HG03439 (cell line): Measurements from ENCODE around the gene CLIP1.
"Not testable (repeated sequence)": the region's sequence is repeated elsewhere in the genome, so short reads cannot be mapped to it uniquely, and the experiment has no call there.

ENCODE experiments used
- ATAC-seq: cut with Tn5 transposase; IDR thresholded peaks from one replicate; pipeline ENCODE4 v1.9.1; 2021; ENCODE audit warnings: mild to moderate bottlenecking, moderate library complexity; ENCODE audit not compliant: unreplicated experiment

The CLIP1 gene

DNA sequence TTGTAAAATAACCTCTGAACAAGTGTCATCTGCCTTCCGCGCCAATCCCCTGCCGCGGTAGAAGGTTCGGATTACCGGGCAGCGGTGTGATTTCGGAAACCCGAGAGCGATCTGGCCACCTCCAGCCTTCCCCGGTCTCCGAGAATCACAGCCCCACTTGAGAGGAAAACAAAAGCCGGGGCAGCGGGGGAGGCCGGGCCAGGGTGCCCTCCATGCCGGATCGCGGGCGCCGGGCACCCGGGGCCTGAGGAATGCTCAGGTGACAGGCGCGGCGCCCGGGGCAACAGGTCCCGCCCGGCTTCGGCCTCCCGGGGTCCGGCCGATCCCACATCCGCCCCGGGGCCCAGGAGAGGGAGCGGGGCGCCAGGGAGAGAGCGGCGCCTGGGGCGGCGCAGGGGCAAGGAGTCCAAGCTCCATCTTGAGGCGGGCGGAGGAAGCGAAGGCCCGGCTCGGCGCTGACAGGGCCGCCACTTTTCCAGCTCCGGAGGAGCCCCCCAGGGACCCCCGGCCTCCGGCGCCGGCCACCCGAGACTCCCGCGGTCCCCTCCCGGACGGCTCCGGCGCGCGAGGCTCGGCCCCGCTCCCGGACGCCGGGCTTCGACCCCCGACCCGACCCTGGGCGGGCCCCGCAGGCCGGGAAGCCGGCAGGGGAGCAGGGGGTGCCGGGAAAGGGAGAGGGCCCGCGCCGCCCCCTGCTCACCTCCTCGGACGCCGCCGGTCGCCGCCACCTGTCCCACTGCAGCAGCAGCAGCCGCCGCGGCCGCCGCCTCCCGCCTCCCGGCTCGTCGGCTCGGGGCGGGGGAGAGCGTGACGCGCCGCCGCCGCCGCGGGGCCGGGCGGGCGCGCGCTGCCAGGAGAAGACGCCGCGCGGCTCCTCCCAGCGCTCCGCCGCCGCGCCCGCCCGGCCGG lies at the start of gene CLIP1:
Gene CLIP1, minus strand, starts transcription at position 849 of the 909 bp plus-strand sequence. CDS start 42,217 bp downstream, outside the sequence.
- peak; percentile 55 for ATAC-seq

DNA sequence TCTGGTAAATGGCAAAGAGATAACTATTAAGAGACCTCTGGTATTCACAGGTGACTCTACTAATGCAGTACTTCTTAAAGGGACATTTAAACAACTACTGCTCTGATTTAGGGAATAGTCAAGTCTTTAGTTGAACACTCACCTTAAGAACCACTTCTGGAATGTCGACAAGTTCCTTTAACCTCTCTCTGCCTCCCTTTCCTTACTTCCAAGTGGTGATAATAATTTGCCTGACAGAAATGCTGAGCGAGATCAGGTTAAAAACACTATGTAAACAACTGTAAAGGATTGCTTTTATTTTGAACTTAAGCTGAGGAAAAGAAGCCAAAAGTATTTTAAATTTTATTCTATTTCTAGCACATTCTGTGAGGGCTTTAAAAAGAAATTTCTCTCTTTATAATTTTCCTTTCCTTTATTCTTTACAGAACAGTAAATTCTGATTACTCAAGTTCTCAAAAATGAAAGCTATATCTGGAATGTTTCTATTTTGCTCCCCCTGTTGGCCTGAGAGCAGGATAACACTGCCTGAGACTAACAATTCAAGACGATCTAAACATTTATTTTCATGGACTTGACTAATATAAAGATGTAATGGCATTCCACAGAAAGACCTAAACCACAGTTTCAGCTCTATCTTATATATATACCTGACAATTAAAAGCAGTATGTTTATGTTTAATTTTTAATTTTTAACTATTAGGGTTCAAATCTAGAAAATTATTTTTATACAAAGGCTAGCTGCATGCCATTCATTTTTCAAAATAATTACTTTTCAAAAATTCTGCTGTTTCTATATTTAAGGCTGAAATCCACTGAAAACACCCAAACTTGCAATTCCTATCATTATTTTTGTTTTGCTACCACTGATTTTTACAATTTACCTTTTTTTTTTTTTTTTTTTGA lies 49.1 kb upstream of the CLIP1 start:
- ATAC-seq: no peak

DNA sequence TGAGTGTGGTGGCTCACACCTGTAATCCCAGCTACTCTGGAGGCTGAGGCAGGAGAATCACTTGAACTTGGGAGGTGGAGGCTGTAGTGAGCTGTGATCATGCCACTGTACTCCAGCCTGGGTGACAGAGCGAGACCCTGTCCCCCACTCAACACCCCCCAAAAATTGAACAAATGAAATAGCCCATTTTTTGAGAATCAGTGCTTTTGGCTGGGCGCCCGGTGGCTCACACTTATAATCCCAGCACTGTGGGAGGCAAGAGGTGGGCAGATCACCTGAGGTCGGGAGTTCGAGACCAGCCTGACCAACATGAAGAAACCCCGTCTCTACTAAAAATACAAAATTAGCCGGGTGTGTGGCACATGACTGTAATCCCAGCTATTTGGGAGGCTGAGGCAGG lies 48.1 kb upstream of the CLIP1 start:
- ATAC-seq: not testable (repeated sequence)

DNA sequence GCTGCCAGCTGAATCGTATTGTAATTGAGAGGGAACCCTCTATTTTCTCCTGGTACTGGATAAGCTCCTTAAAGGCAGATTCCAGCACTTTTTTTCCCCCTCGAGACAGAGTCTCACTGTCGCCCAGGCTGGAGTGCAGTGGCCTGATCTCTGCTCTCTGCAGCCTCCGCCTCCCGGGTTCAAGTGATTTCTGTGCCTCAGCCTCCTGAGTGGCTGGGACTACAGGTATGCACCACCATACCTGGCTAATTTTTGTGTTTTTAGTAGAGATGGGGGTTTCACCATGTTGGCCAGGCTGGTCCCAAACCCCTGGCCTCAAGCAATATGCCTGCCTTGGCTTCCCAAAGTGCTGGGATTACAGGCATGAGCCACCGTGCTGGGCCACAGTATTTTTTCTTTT lies 47.4 kb upstream of the CLIP1 start:
- not testable (repeated sequence) for ATAC-seq

DNA sequence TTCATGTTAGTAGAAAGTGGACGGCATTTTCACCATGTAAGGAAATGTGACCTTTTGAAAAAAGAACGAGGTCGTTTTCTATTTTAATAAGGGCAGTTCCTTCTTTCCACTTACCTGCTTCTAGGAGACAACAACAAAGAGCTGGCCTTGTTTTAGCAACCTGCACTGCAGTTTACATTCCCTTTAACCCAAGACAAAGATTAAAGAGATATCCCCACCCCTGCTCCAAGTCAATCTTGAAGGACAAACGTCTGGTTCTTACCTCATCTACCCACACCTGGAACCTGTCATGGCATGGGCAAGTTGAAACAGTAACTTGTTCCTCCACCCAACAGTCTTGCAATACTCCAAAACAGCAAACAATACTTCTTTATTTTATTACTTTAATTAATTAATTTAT lies 45.5 kb upstream of the CLIP1 start:
- ATAC-seq: no peak

DNA sequence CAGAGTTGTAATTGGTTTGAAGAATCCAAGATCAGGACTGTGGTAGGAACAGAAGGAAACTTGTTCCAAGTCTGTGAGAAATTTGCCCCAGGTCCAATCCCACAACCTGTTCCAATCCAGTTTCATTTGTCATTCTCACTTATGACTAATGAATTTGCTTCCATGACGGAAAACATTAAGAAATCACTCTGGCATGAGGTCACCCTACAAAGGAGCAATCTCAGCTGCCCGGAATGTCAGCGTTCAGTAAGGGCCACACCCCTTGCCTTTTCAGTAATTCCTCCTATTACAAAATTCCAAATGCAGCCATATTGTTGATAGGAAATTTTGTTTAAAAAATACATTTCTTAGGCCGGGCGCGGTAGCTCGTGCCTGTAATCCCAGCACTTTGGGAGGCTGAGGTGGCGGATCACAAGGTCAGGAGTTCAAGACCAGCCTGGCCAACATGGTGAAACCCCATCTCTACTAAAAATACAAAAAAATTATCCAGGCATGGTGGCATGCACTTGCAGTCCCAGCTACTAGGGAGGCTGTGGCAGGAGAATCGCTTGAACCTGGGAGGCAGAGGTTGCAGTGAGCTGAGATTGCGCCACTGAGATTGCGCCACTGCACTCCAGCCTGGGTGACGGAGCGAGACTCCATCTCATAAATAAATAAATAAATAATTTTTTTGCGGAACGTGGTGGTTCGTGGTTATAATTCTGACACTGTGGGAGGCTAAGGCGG lies 42.0 kb upstream of the CLIP1 start:
- ATAC-seq: not testable (repeated sequence)

DNA sequence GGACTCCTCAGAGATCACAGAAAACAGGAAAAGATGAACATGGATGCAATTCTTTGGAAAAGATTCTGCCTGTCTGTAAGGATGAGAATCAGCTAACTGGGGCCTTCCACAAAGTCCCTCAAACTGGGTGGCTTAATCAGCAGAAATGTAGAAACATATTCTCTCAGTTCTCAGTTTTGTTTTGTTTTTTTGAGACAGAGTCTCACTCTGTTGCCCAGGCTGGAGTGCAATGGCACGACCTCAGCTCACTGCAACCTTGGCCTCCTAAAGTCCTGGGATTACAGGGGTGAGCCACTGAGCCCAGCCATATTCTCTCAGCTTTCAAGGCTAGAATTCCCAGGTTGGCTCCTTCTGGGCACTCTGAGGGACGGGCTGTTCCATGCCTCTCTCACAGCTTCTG lies 38.2 kb upstream of the CLIP1 start:
- ATAC-seq: no peak

DNA sequence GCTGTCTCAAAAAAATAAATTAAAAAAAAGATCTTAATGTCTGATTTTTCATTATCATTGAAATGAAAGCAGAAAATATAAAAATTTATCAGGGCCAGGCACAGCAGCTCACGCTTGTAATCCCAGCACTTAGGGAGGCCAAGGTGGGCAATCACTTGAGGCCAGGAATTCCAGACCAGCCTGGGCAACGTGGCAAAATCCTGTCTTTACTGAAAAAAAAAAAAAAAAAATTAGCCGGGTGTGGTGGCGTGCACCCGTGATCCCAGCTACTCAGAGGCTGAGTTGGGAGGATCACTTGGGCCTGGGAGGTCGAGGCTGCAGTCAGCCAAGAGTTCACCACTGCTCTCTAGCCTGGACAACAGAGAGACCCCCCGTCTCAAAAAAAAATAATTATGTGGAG lies 37.6 kb upstream of the CLIP1 start:
- no peak for ATAC-seq

DNA sequence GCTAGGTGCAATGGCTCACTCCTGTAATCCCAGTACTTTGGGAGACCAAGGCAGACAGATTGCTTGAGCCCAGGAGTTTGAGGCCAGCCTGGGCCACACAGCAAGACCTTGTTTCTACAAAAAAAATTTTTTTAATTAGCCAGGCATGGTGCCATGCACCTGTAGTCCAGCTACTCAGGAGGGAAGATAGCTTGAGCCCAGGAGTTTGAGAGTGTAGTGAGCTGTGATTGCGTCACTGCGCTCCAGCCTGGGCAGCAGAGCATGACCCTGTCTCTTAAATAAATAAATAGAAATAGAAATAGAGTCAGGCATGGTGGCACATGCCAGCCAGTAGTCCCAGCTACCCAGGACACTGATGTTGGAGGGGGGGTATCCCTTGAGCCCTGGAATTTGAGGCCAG lies 36.7 kb upstream of the CLIP1 start:
- ATAC-seq: no peak

DNA sequence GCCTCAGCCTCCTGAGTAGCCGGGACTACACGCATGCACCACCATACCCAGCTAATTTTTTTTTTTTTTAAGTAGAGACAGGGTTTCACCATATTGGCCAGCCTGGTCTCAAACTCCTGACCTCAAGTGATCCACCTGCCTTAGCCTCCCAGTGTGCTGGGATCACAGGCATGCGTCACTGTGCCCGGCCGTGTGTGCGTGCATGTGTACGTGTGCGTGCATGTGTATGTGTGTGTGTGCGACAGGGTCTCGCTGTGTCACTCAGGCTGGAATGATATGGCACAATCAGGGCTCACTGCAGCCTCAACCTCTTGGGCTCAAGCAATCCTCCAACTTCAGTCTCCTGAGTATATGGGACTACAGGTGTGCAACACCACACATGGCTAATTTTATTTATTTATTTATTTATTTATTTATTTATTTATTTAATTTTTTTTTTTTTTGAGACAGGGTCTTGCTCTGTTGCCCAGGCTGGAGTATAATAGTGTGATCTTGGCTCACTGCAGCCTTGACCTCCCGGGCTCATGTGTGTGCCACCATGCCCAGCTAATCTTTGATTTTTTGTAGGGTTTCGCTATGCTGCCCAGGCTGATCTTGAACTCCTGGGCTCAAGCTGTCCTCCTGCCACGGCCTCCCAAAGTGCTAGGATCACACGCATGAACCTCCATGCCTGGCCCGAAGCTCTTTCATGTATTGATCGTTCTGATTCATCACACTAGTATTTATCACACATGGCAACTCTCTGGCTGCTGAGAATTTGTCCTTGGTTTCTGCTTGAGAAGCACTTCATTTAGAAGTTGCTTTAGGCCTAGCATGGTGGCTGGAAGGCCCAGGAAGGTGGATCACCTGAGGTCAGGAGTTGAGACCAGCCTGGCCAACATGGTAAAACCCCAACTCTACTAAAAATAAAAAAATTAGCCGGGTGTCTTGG lies 35.9 kb upstream of the CLIP1 start:
- no peak for ATAC-seq

DNA sequence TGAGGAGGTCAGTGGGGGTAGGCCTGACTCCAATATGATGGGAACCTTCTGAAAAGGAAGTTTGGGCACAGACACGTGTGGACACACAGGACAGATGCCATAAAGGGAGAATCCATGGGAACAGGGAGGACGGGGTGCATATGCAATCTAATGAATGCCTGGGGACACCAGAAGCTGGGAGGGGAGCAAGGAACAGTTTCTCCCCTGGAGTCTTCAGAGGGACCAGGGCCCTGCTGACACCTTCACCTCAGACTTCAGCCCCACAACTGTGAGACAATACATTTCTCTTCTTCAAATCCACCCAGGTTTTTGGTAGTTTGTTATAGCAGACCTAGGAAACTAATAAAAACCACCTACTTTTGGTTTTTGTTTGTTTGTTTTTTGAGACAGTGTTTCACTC lies 35.2 kb upstream of the CLIP1 start:
- ATAC-seq: no peak

DNA sequence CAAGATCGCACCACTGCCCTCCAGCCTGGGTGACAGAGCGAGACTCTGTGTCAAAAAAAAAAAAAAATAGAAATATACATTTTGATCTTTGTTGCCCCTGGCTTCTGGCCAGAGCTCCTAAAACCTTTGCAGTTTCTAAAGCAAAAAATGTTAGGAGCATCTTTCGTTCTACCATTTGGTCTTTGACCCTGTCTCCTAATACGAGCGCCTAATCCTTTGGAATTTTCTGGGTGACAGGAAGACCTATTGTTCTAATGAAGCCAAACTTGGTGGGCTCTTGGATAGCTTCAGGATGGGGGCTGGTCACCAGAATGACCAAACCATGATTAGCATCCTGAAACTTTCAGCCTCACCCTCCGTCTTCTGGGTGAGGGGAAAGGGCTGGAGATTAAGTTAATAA lies 32.3 kb upstream of the CLIP1 start:
- no peak for ATAC-seq

DNA sequence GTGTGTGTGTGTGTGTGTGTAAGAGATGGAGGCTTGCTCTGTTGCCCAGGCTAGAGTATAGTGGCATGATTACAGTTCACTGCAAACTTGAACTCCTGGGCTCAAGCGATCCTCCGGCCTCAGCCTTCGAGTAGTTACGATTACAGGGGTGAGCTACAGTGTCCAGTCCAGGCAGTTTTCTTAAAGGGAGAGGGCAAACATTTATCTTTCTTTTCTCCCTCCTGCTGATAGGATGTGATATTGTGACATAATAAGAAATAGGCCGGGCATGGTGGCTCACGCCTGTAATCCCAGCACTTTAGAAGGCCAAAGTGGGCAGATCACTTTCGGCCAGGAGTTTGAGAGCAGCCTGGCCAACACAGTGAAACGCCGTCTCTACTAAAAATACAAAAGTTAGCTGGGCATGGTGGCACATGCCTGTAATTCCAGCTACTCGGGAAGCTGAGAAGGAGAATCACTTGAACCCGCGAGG lies 31.8 kb upstream of the CLIP1 start:
- ATAC-seq: no peak

DNA sequence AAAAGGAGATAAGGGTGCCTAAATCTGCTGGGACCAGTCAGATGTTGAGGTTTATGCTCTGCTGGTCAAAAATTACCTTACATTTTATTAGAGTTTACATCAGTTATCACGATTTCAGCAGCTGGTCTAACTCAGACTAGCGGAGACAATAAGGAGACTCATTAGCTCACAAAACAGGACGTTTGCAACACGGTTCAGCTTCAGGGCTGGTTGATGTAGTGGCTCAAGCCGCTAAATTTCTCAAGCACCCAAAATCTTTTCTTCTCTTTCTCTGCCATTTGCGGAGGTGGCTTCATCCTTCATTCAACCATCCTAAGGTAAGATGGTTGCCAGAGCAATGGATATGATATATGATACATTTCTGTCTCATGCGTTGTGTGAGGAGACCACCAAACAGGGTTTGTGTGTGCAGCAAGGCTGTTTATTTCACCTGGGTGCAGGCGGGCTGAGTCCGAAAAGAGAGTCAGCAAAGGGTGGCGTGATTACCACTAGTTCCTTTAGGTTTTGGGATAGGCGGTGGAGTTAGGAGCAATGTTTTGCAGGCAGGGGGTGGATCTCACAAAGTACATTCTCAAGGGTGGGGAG lies 30.3 kb upstream of the CLIP1 start:
- no peak for ATAC-seq

DNA sequence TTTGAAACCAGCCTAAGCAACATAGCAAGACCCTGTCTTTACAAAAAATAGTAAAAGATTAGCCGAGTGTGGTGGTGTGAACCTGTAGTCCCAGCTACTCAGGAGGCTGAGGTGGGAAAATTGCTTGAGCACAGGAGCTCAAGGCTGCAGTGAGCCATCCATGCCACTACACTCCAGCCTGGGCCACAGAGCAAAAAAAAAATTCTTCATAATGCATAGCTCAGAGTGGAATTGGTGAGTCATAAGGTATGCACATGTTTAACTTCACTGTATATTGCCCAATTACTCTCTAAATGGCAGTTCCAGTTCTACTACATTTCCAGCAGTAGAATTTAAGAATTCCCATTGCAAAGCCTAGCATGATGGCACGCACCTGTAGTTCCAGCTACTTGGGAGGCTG lies 26.8 kb upstream of the CLIP1 start:
- no peak for ATAC-seq

DNA sequence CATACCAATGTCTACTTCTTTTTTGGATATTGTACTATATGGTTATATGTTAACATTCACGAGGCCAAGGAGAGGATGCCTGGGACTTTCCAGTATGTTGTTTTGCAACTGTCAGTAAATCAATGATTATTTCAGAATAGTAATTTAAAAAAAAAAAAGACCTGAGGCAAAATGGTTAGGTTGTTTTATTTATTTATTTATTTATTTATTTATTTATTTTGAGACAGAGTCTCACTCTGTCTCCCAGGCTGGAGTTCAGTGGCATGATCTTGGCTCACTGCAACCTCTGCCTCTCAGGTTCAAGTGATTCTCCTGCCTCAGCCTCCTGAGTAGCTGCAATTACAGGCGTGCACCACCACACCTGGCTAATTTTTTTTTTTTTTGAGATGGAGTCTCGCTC lies 25.4 kb upstream of the CLIP1 start:
- not testable (repeated sequence) for ATAC-seq

DNA sequence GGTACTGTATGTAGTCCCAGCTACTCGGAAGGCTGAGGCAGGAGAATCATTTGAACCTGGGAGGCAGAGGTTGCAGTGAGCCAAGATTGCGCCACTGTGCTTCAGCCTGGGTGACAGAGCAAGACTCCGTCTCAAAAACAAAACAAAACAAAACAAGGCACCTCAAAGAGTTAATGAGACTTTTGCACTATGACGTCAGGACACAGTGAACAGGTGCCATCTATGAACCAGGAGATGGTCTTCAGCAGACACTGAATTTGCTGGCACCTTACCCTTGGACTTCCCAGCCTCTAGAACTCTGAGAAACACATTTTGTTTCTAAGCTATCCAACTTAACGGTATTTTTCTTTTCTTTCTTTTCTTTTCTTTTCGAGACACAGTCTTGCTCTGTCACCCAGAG lies 23.9 kb upstream of the CLIP1 start:
- not testable (repeated sequence) for ATAC-seq

DNA sequence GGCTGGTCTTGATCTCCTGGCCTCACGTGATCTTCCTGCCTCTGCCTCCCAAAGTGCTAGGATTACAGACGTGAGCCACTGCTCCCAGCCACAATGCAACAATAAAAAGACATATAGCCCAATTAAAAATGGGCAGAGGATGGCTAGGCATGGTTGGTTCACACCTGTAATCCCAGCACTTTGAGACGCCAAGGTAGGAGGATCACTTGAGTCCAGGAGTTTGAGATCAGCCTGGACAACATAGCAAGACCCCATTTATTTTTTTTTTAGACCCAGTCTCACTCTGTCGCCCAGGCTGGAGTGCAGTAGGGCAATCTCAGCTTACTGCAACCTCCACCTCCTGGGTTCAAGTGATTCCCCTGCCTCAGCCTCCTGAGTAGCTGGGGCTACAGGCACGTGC lies 21.6 kb upstream of the CLIP1 start:
- not testable (repeated sequence) for ATAC-seq

DNA sequence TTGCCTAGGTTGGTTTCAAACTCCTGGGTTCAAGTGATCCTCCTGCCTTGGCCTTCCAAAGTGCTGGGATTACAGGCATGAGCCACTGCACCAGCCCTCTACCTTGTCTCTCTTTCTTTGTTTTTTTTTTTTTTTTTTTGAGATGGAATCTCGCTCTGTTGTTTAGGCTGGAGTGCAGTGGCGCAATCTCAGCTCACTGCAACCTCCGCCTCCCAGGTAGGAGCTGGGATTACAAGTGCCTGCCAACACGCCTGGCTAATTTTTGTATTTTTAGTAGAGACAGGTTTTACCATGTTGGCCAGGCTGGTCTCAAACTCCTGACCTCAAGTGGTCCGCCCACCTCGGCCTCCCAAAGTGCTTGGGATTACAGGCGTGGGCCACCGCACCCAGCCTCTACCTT lies 16.4 kb upstream of the CLIP1 start:
- not testable (repeated sequence) for ATAC-seq
